WTC11 (cell line): ENCODE data around the gene SIGMAR1.

ENCODE experiments used
- ETV6 ChIP-seq: sonication (generic); formaldehyde crosslinking; IDR thresholded peaks from 2 replicates; pipeline ENCODE4 v1.8.1; 2022; ENCODE audit warnings: mild to moderate bottlenecking, missing genetic modification reagents
- GABPB1 ChIP-seq: sonication (generic); formaldehyde crosslinking; IDR thresholded peaks from 2 replicates; pipeline ENCODE4 v1.8.1; 2023; ENCODE audit warnings: mild to moderate bottlenecking, missing genetic modification reagents
- ZNF121 ChIP-seq: sonication (generic); formaldehyde crosslinking; IDR thresholded peaks from 2 replicates; pipeline ENCODE4 v1.8.0; 2023; ENCODE audit warnings: missing genetic modification reagents
- ZNF416 ChIP-seq: fragments of 250-450 bp; sonication (Bioruptor Pico); IDR thresholded peaks from 2 replicates; pipeline ENCODE4 v1.9.0; 2021; ENCODE audit warnings: mild to moderate bottlenecking, inconsistent platforms
- TF ChIP-seq, protein P1 (sequence below): sonication (generic); formaldehyde crosslinking; IDR thresholded peaks from 2 replicates; pipeline ENCODE4 v1.8.1; 2022; ENCODE audit warnings: low read depth, missing genetic modification reagents, borderline replicate concordance
- TF ChIP-seq, protein P2 (sequence below): fragments of 200-600 bp; IDR thresholded peaks from 2 replicates; pipeline ENCODE4 v1.8.0; 2022; ENCODE audit warnings: antibody characterized with exemption
- TF ChIP-seq, protein P3 (sequence below): sonication (generic); formaldehyde crosslinking; IDR thresholded peaks from 2 replicates; pipeline ENCODE4 v1.8.1; 2023; ENCODE audit warnings: mild to moderate bottlenecking, moderate library complexity, missing genetic modification reagents
- TF ChIP-seq, protein P4 (sequence below): sonication (generic); formaldehyde crosslinking; IDR thresholded peaks from 2 replicates; pipeline ENCODE4 v1.8.0; 2022; ENCODE audit warnings: mild to moderate bottlenecking, missing genetic modification reagents
- TF ChIP-seq, protein P5 (sequence below): sonication (generic); formaldehyde crosslinking; IDR thresholded peaks from 2 replicates; pipeline ENCODE4 v1.8.1; 2023; ENCODE audit warnings: mild to moderate bottlenecking, missing genetic modification reagents, moderate library complexity
- TF ChIP-seq, protein P6 (sequence below): sonication (generic); formaldehyde crosslinking; IDR thresholded peaks from 2 replicates; pipeline ENCODE4 v1.8.1; 2022; ENCODE audit warnings: mild to moderate bottlenecking, missing genetic modification reagents, moderate library complexity, borderline replicate concordance
- TF ChIP-seq, protein P7 (sequence below): fragments of 250-450 bp; sonication (Bioruptor Pico); conservative IDR thresholded peaks from 2 replicates; pipeline ENCODE4 v1.9.0; 2021; ENCODE audit warnings: mild to moderate bottlenecking
- TF ChIP-seq, protein P8 (sequence below): sonication (generic); formaldehyde crosslinking; IDR thresholded peaks from 2 replicates; pipeline ENCODE4 v1.8.0; 2022; ENCODE audit warnings: missing genetic modification reagents
- TF ChIP-seq, protein P9 (sequence below): sonication (generic); formaldehyde crosslinking; IDR thresholded peaks from 2 replicates; pipeline ENCODE4 v1.8.1; 2022; ENCODE audit warnings: missing genetic modification reagents, borderline replicate concordance

DNA sequence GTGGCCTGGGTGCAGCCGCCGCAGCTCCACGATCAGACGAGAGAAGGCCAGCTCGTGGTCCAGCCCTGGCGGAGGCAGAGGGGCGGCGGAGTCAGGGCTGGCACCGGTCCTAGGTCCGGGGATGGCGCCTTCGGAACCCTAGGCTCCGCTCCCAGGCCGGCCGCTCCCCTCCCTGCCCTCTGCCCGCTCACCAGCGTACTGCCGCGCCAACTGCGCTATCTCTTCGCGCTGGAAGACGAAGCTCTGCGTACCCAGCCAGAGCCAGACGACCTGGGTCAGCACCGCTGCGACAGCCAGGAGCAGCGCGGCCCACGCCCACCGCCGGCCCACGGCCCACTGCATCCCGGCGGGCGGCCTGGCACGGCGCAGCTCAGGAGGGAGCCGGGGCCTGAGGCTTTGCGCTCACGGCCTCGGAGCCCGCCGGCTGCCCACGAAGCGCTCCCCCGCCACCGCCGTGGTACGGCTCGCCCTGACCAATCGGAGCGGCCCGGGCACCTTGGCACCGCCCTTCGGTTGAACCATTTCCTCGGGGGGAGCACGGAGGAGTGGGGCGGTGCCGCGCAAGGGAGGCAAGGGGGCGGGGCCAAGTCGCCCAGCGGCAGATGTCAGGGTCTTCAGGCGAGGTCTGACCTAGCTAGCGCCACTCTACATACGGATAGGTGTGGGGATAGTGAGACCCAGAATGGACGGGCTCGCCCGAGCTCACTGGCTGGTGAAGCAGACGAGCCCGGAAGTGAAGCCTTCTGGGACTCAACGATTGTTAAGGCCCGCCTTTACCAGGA, at the start of gene SIGMAR1:
- TF ChIP-seq, protein P1, sequence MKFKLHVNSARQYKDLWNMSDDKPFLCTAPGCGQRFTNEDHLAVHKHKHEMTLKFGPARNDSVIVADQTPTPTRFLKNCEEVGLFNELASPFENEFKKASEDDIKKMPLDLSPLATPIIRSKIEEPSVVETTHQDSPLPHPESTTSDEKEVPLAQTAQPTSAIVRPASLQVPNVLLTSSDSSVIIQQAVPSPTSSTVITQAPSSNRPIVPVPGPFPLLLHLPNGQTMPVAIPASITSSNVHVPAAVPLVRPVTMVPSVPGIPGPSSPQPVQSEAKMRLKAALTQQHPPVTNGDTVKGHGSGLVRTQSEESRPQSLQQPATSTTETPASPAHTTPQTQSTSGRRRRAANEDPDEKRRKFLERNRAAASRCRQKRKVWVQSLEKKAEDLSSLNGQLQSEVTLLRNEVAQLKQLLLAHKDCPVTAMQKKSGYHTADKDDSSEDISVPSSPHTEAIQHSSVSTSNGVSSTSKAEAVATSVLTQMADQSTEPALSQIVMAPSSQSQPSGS (CRISPR knock-in tag), result no peak
- TF ChIP-seq, protein P2, sequence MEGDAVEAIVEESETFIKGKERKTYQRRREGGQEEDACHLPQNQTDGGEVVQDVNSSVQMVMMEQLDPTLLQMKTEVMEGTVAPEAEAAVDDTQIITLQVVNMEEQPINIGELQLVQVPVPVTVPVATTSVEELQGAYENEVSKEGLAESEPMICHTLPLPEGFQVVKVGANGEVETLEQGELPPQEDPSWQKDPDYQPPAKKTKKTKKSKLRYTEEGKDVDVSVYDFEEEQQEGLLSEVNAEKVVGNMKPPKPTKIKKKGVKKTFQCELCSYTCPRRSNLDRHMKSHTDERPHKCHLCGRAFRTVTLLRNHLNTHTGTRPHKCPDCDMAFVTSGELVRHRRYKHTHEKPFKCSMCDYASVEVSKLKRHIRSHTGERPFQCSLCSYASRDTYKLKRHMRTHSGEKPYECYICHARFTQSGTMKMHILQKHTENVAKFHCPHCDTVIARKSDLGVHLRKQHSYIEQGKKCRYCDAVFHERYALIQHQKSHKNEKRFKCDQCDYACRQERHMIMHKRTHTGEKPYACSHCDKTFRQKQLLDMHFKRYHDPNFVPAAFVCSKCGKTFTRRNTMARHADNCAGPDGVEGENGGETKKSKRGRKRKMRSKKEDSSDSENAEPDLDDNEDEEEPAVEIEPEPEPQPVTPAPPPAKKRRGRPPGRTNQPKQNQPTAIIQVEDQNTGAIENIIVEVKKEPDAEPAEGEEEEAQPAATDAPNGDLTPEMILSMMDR, result no peak
- TF ChIP-seq, protein P3, sequence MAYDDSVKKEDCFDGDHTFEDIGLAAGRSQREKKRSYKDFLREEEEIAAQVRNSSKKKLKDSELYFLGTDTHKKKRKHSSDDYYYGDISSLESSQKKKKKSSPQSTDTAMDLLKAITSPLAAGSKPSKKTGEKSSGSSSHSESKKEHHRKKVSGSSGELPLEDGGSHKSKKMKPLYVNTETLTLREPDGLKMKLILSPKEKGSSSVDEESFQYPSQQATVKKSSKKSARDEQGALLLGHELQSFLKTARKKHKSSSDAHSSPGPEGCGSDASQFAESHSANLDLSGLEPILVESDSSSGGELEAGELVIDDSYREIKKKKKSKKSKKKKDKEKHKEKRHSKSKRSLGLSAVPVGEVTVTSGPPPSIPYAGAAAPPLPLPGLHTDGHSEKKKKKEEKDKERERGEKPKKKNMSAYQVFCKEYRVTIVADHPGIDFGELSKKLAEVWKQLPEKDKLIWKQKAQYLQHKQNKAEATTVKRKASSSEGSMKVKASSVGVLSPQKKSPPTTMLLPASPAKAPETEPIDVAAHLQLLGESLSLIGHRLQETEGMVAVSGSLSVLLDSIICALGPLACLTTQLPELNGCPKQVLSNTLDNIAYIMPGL (CRISPR knock-in tag), result peak; percentile 97
- TF ChIP-seq, protein P4, sequence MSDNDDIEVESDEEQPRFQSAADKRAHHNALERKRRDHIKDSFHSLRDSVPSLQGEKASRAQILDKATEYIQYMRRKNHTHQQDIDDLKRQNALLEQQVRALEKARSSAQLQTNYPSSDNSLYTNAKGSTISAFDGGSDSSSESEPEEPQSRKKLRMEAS (CRISPR knock-in tag), result peak; percentile 95
- TF ChIP-seq, protein P5, sequence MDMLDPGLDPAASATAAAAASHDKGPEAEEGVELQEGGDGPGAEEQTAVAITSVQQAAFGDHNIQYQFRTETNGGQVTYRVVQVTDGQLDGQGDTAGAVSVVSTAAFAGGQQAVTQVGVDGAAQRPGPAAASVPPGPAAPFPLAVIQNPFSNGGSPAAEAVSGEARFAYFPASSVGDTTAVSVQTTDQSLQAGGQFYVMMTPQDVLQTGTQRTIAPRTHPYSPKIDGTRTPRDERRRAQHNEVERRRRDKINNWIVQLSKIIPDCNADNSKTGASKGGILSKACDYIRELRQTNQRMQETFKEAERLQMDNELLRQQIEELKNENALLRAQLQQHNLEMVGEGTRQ (CRISPR knock-in tag), result peak; percentile 26
- TF ChIP-seq GABPB1 (CRISPR knock-in tag), result peak; percentile 9; the same call in 1 of the 2 replicates
- no peak for TF ChIP-seq ZNF121 (CRISPR knock-in tag)
- TF ChIP-seq, protein P6, sequence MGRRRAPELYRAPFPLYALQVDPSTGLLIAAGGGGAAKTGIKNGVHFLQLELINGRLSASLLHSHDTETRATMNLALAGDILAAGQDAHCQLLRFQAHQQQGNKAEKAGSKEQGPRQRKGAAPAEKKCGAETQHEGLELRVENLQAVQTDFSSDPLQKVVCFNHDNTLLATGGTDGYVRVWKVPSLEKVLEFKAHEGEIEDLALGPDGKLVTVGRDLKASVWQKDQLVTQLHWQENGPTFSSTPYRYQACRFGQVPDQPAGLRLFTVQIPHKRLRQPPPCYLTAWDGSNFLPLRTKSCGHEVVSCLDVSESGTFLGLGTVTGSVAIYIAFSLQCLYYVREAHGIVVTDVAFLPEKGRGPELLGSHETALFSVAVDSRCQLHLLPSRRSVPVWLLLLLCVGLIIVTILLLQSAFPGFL (CRISPR knock-in tag), result no peak
- TF ChIP-seq, protein P7, sequence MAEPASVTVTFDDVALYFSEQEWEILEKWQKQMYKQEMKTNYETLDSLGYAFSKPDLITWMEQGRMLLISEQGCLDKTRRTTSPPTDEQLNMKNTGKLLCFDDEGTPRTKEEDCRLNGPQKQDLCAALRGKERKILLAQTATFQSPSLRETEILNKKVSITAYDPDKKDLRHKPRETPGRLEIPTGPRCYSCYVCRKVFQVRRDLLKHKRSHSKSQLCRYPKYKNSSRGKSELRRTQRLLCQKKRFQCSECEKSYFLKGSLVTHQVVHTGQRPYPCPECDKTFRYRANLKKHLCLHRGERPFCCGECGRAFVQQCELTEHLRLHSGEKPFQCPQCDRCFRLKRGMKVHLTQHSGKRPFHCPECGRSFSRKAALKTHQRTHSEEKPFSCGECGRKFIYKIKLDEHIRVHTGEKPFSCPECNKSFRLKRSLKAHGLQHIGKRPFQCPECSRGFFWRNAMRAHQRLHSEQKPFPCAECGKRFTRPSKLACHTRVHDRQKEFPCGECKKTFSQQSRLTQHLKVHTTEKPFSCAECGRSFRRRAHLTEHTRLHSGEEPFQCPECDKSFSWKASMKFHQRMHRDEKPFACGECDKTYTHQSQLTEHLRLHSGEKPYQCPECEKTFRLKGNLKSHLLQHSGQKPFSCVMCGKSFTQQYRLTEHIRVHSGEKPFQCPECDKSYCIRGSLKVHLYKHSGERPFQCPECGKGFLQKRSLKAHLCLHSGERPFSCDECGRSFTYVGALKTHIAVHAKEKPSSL (CRISPR knock-in tag), result no peak
- TF ChIP-seq ZNF416 (CRISPR knock-in tag), result no peak
- TF ChIP-seq, protein P8, sequence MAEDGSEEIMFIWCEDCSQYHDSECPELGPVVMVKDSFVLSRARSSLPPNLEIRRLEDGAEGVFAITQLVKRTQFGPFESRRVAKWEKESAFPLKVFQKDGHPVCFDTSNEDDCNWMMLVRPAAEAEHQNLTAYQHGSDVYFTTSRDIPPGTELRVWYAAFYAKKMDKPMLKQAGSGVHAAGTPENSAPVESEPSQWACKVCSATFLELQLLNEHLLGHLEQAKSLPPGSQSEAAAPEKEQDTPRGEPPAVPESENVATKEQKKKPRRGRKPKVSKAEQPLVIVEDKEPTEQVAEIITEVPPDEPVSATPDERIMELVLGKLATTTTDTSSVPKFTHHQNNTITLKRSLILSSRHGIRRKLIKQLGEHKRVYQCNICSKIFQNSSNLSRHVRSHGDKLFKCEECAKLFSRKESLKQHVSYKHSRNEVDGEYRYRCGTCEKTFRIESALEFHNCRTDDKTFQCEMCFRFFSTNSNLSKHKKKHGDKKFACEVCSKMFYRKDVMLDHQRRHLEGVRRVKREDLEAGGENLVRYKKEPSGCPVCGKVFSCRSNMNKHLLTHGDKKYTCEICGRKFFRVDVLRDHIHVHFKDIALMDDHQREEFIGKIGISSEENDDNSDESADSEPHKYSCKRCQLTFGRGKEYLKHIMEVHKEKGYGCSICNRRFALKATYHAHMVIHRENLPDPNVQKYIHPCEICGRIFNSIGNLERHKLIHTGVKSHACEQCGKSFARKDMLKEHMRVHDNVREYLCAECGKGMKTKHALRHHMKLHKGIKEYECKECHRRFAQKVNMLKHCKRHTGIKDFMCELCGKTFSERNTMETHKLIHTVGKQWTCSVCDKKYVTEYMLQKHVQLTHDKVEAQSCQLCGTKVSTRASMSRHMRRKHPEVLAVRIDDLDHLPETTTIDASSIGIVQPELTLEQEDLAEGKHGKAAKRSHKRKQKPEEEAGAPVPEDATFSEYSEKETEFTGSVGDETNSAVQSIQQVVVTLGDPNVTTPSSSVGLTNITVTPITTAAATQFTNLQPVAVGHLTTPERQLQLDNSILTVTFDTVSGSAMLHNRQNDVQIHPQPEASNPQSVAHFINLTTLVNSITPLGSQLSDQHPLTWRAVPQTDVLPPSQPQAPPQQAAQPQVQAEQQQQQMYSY (CRISPR knock-in tag), result no peak
- TF ChIP-seq, protein P9, sequence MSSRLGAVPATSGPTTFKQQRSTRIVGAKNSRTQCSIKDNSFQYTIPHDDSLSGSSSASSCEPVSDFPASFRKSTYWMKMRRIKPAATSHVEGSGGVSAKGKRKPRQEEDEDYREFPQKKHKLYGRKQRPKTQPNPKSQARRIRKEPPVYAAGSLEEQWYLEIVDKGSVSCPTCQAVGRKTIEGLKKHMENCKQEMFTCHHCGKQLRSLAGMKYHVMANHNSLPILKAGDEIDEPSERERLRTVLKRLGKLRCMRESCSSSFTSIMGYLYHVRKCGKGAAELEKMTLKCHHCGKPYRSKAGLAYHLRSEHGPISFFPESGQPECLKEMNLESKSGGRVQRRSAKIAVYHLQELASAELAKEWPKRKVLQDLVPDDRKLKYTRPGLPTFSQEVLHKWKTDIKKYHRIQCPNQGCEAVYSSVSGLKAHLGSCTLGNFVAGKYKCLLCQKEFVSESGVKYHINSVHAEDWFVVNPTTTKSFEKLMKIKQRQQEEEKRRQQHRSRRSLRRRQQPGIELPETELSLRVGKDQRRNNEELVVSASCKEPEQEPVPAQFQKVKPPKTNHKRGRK, result no peak
- TF ChIP-seq ETV6 (CRISPR knock-in tag), result peak; percentile 88
